Right atrium auricular region (tissue), 2 donors: ENCODE data around the gene AMY2B. TPM values are rescaled to one million over a fixed set of nuclear protein-coding genes. Genes with fewer than 3 reads are reported as not detected.
A peak's percentile ranks its signal among the peaks of the same experiment; 100 is the strongest.
"Not testable (repeated sequence)": the region's sequence is repeated elsewhere in the genome, so short reads cannot be mapped to it uniquely, and the experiment has no call there.

Experiments
- DNase-seq: peaks from one replicate; pipeline ENCODE4 v3.0.0-alpha.2; 2019; ENCODE audit warnings: low spot score
- H3K27ac ChIP-seq, 2 donors: fragments of 200-600 bp; sonication (generic); 1 replicate in 1 of 2; 2 replicates in 1 of 2; pipeline ENCODE4 v1.5.1; 2016 to 2019
- H3K27me3 ChIP-seq, 2 donors: fragments of 200-600 bp; sonication (generic); one replicate each; pipeline versions ENCODE4 v1.5.1 to v1.6.0; 2017 to 2019
- H3K36me3 ChIP-seq: fragments of 200-600 bp; sonication (generic); one replicate; pipeline ENCODE4 v1.5.1; 2016
- H3K4me1 ChIP-seq, 2 donors: fragments of 200-600 bp; sonication (generic); one replicate each; pipeline versions ENCODE4 v1.5.1 to v1.6.0; 2017 to 2019
- H3K4me3 ChIP-seq, 2 donors: fragments of 200-600 bp; sonication (generic); 1 replicate in 1 of 2; 2 replicates in 1 of 2; pipeline ENCODE4 v1.5.1; 2017 to 2019; ENCODE audit warnings: mild to moderate bottlenecking in 1 of 2, moderate library complexity in 1 of 2
- H3K9me3 ChIP-seq, 2 donors: fragments of 200-600 bp; sonication (generic); one replicate each; pipeline ENCODE4 v1.5.1; 2019
- total RNA-seq, 2 donors: library from RNA; depleted of rRNA; stranded (reverse); fragments of >200 nt; gene quantifications; one replicate each; pipeline ENCODE4 v1.1.0, GENCODE V29; 2016
- TF ChIP-seq, protein P1 (sequence below), 2 donors: fragments of 200-600 bp; sonication (generic); IDR thresholded peaks; one replicate each; pipeline ENCODE4 v1.5.1; 2019; ENCODE audit warnings: antibody characterized with exemption in 2 of 2

AMY2B gene
- 10 to 100 TPM; 25.1 to 37.1 TPM for total RNA-seq

DNA sequence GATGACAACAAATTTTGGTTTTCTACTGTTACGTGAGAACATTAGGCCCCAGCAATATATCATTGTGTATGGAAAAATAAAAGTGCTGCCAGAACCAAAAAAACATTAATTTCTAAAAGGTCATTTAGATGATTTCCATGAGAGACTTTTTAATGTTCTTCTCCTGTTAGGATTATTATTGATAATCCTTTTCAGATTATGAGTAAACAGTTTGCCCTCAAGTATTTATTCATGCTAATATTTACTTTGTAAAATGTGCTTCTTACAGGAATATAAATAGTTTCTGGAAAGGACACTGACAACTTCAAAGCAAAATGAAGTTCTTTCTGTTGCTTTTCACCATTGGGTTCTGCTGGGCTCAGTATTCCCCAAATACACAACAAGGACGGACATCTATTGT, at the start of gene AMY2B:
Gene AMY2B (plus strand): TSS at position 301 of the 400 bp plus-strand sequence. CDS start 14 bp downstream, at position 315.
- H3K36me3 ChIP-seq, DNase-seq, H3K27ac ChIP-seq: not testable (repeated sequence)

DNA sequence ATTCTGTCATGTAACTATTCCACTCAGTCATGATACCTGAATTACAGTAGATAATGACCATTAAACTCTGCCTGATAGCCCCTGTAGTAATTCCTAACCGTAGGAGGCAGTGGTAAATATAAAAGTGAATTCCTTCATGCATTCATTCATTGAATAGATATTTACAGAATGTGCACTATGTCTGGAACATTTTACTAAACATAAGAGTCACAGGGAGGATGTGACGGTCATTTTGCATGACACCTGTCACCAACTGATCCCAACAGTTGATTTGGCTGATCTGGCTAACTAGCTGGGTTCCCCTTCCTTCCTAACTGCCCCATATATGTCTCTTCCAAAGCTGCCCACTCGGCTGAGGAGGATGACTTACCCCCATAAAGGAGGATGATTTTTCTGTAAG, 48.0 kb upstream of the AMY2B start:
- no peak overlapping the region for H3K4me3 ChIP-seq
- no peaks in the 10 kb centered on the region for H3K27me3 ChIP-seq
- peaks cover 0 to 24% of the 10 kb centered on the region in 2 donors for H3K4me1 ChIP-seq
- no peaks in the 10 kb centered on the region for H3K9me3 ChIP-seq
- DNase-seq, result no peak
- H3K27ac ChIP-seq, result no peak overlapping the region
- TF ChIP-seq, protein P1, sequence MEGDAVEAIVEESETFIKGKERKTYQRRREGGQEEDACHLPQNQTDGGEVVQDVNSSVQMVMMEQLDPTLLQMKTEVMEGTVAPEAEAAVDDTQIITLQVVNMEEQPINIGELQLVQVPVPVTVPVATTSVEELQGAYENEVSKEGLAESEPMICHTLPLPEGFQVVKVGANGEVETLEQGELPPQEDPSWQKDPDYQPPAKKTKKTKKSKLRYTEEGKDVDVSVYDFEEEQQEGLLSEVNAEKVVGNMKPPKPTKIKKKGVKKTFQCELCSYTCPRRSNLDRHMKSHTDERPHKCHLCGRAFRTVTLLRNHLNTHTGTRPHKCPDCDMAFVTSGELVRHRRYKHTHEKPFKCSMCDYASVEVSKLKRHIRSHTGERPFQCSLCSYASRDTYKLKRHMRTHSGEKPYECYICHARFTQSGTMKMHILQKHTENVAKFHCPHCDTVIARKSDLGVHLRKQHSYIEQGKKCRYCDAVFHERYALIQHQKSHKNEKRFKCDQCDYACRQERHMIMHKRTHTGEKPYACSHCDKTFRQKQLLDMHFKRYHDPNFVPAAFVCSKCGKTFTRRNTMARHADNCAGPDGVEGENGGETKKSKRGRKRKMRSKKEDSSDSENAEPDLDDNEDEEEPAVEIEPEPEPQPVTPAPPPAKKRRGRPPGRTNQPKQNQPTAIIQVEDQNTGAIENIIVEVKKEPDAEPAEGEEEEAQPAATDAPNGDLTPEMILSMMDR (IDR thresholded peaks at IDR 0.05), result no peak
- no peaks in the 10 kb centered on the region for H3K36me3 ChIP-seq

More for the DNA sequence above, at the start of gene AMY2B:
- not testable (repeated sequence) for H3K4me3 ChIP-seq, H3K4me1 ChIP-seq, H3K27me3 ChIP-seq, H3K9me3 ChIP-seq

DNA sequence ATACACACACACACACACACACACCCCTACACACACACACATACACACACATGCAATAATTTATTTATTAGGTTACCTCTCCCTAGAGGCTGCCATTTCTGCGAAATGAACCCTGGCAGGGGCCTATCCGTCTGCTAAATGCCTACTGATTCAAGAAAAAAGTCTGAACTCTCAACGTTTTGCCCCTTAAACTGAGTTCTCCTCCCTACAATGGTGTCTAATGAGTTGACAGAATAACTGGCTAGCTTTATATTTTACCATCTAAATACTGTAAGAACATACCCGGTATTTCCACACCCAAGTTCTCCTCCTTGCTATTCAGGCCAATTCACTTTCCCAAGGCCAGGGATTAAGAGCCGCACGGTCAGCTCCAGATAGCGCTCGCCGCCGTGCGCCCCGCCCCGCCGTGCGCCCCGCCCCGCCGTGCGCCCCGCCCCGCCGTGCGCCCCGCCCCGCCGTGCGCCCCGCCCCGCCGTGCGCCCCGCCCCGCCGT, 46.2 kb upstream of the AMY2B start:
- no peak for DNase-seq
- peak overlapping the region; percentile 19 to 43 for H3K4me3 ChIP-seq
- TF ChIP-seq, protein P1 (IDR thresholded peaks at IDR 0.05), result no peak
- H3K27ac ChIP-seq, result peak overlapping the region in 1 of 2 donors; percentile 37
- H3K36me3 ChIP-seq, result peaks cover 5% of the 10 kb centered on the region
- no peaks in the 10 kb centered on the region for H3K27me3 ChIP-seq
- H3K4me1 ChIP-seq, result peaks cover 0 to 38% of the 10 kb centered on the region in 2 donors
- no peaks in the 10 kb centered on the region for H3K9me3 ChIP-seq

DNA sequence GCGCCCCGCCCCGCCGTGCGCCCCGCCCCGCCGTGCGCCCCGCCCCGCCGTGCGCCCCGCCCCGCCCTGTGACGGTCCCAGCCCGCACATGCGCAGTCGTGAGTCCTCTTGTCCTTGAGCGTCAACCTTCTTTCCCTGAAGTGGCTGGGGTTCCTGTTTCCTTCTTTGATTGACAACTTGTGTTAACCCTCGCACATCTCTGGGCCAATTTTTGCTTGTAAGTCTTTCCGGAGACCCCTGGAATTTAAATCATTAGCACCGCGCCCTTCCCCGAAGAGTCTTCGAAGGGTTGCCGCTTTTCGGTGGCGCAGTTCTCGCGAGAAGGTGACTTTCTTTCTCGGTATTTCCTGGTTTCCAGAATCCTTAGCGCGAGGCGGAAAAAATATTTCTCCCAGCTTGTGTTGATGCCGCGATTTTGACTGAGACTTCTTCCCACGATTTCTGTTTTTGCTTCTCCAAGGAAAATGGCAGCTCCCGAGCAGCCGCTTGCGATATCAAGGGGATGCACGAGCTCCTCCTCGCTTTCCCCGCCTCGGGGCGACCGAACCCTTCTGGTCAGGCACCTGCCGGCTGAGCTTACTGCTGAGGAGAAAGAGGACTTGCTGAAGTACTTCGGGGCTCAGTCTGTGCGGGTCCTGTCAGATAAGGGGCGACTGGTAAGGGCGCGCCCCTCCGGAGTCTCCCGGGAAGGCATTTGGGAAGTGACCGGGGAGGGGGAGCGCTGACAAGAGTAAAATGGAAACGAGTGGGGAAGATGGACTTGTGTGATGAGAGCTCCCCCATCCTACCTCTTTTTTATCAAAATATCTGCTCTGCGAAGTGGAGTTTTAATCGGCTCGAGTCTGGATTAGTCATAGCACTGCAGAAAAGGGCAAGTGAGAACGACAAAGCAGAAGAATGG, 45.5 kb upstream of the AMY2B start, which contains the start of gene RNPC3:
Gene RNPC3 (plus strand): TSS at position 93 of the 901 bp plus-strand sequence. CDS start 372 bp downstream, at position 465.
- TF ChIP-seq, protein P1 (IDR thresholded peaks at IDR 0.05), result no peak
- Histone ChIP-seq H3K36me3 (peaks cover 7% of the 10 kb centered on the region), H3K9me3 (no peaks in the 10 kb centered on the region), H3K4me1 (peaks cover 0 to 38% of the 10 kb centered on the region in 2 donors), H3K27me3 (no peaks in the 10 kb centered on the region), H3K27ac (peak within 1 kb of the TSS; percentile 96 to 97), H3K4me3 (peak within 1 kb of the TSS; percentile 92 to 96)
- peak; percentile 89 for DNase-seq

DNA sequence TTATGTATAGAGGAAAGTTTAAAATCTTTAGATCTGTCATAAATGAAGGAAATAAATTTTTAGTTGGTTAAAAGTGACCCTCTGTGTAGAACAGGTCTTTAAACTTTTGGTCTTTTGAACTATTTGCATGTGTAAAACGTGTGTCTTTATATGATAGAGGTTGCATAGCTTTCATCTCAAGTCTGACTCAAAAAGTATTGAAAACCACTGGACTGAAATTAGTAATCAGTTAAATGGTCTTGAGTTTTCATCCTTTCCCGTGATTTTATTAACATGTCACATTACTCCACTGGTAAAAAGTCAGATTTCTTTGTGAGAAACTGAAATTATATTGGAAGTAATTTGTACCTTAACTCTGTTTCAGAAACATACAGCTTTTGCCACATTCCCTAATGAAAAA, 44.1 kb upstream of the AMY2B start:
- H3K4me1 ChIP-seq, result peaks cover 0 to 38% of the 10 kb centered on the region in 2 donors
- no peak overlapping the region for H3K27ac ChIP-seq
- no peak for DNase-seq

DNA sequence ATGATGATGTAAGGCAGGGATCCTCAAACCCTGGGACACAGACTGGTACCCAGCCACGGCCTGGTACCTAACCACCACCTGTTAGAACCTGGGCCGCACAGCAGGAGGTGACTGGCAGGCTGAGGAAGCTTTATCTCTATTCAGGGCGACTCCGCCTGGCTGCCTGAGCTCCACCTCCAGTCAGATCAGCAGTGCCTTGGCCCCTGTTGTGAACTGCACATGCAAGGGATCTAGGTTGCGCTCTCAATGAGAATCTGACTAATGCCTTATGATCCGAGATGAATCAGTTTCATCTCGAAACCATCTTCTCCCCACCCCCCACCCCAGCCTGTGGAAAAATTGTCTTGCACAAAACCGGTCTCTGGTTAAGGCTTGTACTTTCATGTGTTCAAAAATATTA, 41.6 kb upstream of the AMY2B start:
- Histone ChIP-seq H3K9me3 (no peaks in the 10 kb centered on the region), H3K4me1 (peaks cover 0 to 35% of the 10 kb centered on the region in 2 donors), H3K27ac (no peak overlapping the region), H3K36me3 (peaks cover 8% of the 10 kb centered on the region), H3K4me3 (no peak overlapping the region), H3K27me3 (no peaks in the 10 kb centered on the region)
- TF ChIP-seq, protein P1 (IDR thresholded peaks at IDR 0.05), result no peak
- no peak for DNase-seq

More for the DNA sequence above, 44.1 kb upstream of the AMY2B start:
- H3K9me3 ChIP-seq, result no peaks in the 10 kb centered on the region
- peaks cover 8% of the 10 kb centered on the region for H3K36me3 ChIP-seq
- peak overlapping the region; percentile 92 to 96 for H3K4me3 ChIP-seq
- no peaks in the 10 kb centered on the region for H3K27me3 ChIP-seq
- TF ChIP-seq, protein P1 (IDR thresholded peaks at IDR 0.05), result no peak
